ENCODE results near the gene DLGAP4. TPM values are rescaled to one million over a fixed set of nuclear protein-coding genes. Genes with fewer than 3 reads are reported as not detected.

The DLGAP4 gene
- total RNA-seq, 1 donor from 2014 or later = 99.1 TPM

- DNase-seq (ENCODE audit: low spot score in 2 of 2, unreplicated experiment in 2 of 2) = no peak
- no peaks in the 10 kb centered on the region for H3K36me3 Mint-ChIP-seq
These were observed 95.0 kb downstream of the DLGAP4 start for GRCh38 chr20:36400909-36401735.

GRCh38 chr20:36402708-36403107 lies 96.6 kb downstream of the DLGAP4 start:
- no peaks in the 10 kb centered on the region for H3K4me1 Mint-ChIP-seq
- H3K36me3 Mint-ChIP-seq = no peaks in the 10 kb centered on the region
- H3K27ac Mint-ChIP-seq = no peak overlapping the region
- no peak for DNase-seq (ENCODE audit: low spot score in 2 of 2, unreplicated experiment in 2 of 2)
- H3K9me3 Mint-ChIP-seq = peaks cover 5% of the 10 kb centered on the region
- no peak for TF ChIP-seq CTCF (IDR thresholded peaks at IDR 0.05; ENCODE audit: unreplicated experiment)
- H3K4me3 Mint-ChIP-seq = no peak overlapping the region
- peaks cover 39% of the 10 kb centered on the region for H3K27me3 Mint-ChIP-seq (ENCODE audit: low read depth)

More at GRCh38 chr20:36400909-36401735, 95.0 kb downstream of the DLGAP4 start:
- Mint-ChIP-seq H3K27ac (no peak overlapping the region), H3K27me3 (ENCODE audit: low read depth) (peaks cover 38% of the 10 kb centered on the region), H3K9me3 (peaks cover 5% of the 10 kb centered on the region), H3K4me3 (no peak overlapping the region), H3K4me1 (no peaks in the 10 kb centered on the region)
- TF ChIP-seq CTCF (IDR thresholded peaks at IDR 0.05; ENCODE audit: unreplicated experiment) = no peak

- no peak overlapping the region for H3K4me3 Mint-ChIP-seq
- H3K4me1 Mint-ChIP-seq = no peaks in the 10 kb centered on the region
- H3K36me3 Mint-ChIP-seq = no peaks in the 10 kb centered on the region
- peaks cover 34% of the 10 kb centered on the region for H3K27me3 Mint-ChIP-seq (ENCODE audit: low read depth)
- no peak for TF ChIP-seq CTCF (IDR thresholded peaks at IDR 0.05; ENCODE audit: unreplicated experiment)
- H3K27ac Mint-ChIP-seq = no peak overlapping the region
- no peak for DNase-seq (ENCODE audit: low spot score in 2 of 2, unreplicated experiment in 2 of 2)
- H3K9me3 Mint-ChIP-seq = peaks cover 5% of the 10 kb centered on the region
These were observed 98.4 kb downstream of the DLGAP4 start for GRCh38 chr20:36404435-36404978.

- H3K4me1 Mint-ChIP-seq = no peaks in the 10 kb centered on the region
- no peak for TF ChIP-seq CTCF (IDR thresholded peaks at IDR 0.05; ENCODE audit: unreplicated experiment)
- H3K9me3 Mint-ChIP-seq = peaks cover 5% of the 10 kb centered on the region
- no peak for DNase-seq (ENCODE audit: low spot score in 2 of 2, unreplicated experiment in 2 of 2)
- no peak overlapping the region for H3K4me3 Mint-ChIP-seq
- H3K27me3 Mint-ChIP-seq (ENCODE audit: low read depth) = peaks cover 32% of the 10 kb centered on the region
- H3K27ac Mint-ChIP-seq = no peak overlapping the region
- no peaks in the 10 kb centered on the region for H3K36me3 Mint-ChIP-seq
These were observed 99.1 kb downstream of the DLGAP4 start for GRCh38 chr20:36405255-36405654.

- Mint-ChIP-seq H3K27ac (no peak overlapping the region), H3K36me3 (no peaks in the 10 kb centered on the region), H3K4me1 (no peaks in the 10 kb centered on the region), H3K4me3 (no peak overlapping the region), H3K27me3 (ENCODE audit: low read depth) (peaks cover 20% of the 10 kb centered on the region), H3K9me3 (peaks cover 5% of the 10 kb centered on the region)
- no peak for DNase-seq (ENCODE audit: low spot score in 2 of 2, unreplicated experiment in 2 of 2)
- no peak for TF ChIP-seq CTCF (IDR thresholded peaks at IDR 0.05; ENCODE audit: unreplicated experiment)
These were observed 101.1 kb downstream of the DLGAP4 start for GRCh38 chr20:36407199-36407733.

Data from mesothelial cell of epicardium (in vitro differentiated cells).